VCaP (cell line): ENCODE results near the gene NPR2.

ENCODE experiments used
- H3K27ac ChIP-seq: fragments of 450-650 bp; 2 replicates; pipeline ENCODE4 v1.5.1; 2017
- CTCF ChIP-seq: fragments of 450-650 bp; conservative IDR thresholded peaks from 2 replicates; pipeline ENCODE4 v1.5.1; 2017; ENCODE audit warnings: mild to moderate bottlenecking, moderate library complexity

NPR2 gene

DNA sequence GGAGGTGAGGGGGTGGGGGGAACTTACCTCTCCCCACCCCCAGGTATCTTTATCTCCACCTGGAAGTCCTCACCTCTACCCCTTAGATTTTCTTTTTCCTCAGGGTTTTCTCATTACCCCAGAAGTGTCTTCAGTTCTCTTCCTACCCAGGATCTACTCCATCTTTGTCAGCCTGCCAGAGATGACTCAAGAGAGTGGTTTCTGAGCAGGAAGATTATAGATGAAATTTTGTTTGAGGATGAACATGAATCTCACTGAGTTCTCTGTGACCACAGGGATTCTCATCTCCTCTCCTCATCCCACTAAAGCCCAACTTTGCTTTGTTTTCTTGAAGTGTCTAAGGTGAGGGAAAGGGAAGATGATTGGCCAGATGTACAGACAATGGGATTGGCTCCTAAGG is 28.7 kb downstream of the NPR2 start:
- no peak for TF ChIP-seq CTCF
- no peak overlapping the region for H3K27ac ChIP-seq

DNA sequence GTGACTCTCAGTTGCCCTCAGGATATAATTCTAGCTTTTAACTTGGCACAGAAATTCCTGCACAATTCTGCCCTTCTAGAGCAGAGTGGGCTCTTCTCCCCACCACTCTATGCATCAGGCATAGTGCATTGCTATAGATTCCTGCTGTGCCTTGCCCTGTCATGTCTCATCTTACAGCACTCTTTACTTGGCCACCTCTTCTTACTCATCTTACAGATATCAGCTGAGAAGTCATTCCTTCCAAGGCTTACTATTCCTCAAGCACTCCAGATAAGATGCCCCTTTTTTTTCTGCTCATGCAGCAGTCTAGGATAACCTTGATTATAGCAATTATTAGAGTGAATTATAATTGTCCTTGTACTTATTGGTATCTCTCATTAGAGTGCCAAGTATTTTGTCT is 31.5 kb downstream of the NPR2 start:
- H3K27ac ChIP-seq = no peak overlapping the region
- no peak for TF ChIP-seq CTCF

- H3K27ac ChIP-seq = no peak overlapping the region
- TF ChIP-seq CTCF = peak; percentile 86
Measured at GRCh38 chr9:35826071-35826701, 34.8 kb downstream of the NPR2 start.

DNA sequence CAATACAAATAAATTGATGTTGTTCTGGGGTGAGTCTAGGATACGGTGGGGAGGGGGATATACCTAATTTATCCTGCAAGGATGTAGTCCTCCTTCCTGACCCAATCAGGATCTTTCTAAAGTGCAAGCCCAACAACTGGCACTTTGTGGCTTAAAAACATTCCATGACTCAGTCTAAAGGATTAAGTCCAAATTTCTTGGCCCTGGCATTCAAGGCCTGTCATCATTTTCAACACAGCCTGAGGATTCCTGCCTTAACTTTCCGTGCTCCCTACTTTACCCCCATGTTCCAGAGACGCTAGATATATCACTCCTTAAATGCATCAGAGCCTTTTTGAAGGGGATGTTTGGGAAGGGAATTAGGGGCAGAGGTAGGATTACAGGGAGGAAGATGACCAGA is 36.1 kb downstream of the NPR2 start:
- no peak for TF ChIP-seq CTCF
- H3K27ac ChIP-seq = no peak overlapping the region

DNA sequence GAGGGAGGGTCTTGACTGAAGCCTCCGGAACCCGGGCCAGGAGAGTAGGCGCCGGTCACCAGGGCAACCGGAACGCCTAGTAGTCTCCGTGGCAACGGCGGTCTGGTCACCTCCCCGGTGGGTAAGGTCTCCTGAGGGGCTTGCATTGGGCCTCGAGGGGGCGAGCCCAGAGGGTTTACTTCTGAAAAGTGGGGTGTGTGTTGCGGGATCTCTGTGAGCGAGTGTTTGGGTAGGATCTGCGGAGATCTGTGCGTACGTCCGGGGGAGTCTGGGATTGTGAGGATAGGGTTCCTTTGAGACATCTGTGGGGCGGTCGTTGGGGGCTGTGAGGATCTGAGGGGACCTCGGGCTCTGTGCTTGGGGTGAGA is 37.3 kb downstream of the NPR2 start, which contains the start of gene FAM221B:
TSS of gene FAM221B (minus strand) at position 17 of the 368 bp plus-strand sequence. CDS start 2,571 bp downstream, outside the sequence.
- TF ChIP-seq CTCF = no peak
- peak within 1 kb of the TSS; percentile 74 for H3K27ac ChIP-seq

DNA sequence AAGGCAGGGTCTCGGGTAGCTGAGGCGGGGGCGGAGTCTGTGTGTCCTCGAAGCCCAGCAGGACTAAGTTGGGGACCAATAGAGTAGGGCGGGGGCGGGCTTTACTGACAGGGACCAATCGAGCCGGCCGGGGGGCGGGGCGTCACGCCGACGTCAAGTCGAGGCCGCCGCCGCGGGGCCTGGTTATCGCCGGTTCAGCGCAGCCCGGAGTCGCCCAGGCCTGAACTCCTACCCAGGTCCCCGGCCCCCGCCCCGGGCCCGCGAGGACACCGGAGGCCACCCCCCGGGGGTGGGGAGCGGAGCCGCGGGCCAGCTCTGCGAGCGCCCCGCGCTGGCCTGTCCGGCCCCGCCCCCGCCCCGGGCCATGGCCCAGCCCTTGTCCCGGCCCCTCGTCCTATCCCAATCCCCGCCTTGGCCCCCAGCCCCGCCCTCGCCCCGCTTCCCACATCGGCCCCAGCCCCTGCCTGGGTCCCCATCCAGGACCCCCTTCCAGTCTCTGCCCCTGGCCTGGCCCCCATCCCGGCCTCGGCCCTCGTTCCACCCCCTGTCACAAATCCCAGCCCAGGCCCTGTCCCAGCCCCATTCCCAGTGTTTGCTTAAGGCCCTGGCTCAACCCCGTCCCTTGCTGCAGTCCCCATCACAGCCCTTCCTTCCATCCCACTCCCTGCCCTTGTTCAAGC is 37.8 kb downstream of the NPR2 start, which contains the start of gene TMEM8B:
TSS of gene TMEM8B (plus strand) at position 145 of the 680 bp plus-strand sequence. CDS start at position 365, 220 bp downstream.
- no peak for TF ChIP-seq CTCF
- peak within 1 kb of the TSS; percentile 74 for H3K27ac ChIP-seq

GRCh38 chr9:35829764-35830096 is 38.3 kb downstream of the NPR2 start:
- peak overlapping the region; percentile 74 for H3K27ac ChIP-seq

More at GRCh38 chr9:35829764-35830096, 38.3 kb downstream of the NPR2 start:
- TF ChIP-seq CTCF = no peak
